Activated T-cell treated with anti-CD3 and anti-CD28 coated beads for 48 hours (primary cell): ENCODE results near the gene CRY2.

Experiments
- DNase-seq: peaks from one replicate; pipeline ENCODE4 v3.0.0-alpha.2; 2020; ENCODE audit warnings: low read depth

The CRY2 gene

DNA sequence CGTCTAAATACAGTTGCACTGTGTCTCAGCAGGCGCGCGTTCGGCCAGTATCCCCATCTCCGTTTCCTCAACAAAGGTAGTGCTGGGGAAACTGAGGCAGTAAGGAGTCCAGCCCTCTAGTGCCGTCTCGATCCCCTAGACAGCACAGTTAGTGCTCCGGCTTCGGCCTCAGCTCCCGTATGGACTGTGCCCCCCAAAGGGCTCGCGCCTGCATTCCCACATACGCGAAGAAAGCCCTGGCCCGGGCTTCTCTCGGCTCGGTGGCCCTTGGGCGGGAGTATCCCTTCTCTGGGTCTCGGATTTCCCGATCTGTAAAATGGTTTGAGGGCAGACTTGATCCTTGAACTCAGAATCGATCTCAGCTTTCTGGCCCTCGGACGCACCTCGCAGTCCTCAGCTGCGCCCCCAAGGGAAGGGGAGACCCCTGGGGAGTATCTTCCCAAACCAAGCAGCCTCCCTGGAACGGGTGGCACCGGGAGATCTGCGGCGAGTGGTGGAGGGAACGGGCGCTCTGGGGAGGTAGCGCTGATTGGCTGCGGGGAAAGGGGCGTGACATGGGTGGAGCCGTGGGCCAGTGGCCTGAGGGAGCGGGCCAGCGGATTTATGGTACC, 71.2 kb downstream of the CRY2 start:
- DNase-seq: peak; percentile 59

DNA sequence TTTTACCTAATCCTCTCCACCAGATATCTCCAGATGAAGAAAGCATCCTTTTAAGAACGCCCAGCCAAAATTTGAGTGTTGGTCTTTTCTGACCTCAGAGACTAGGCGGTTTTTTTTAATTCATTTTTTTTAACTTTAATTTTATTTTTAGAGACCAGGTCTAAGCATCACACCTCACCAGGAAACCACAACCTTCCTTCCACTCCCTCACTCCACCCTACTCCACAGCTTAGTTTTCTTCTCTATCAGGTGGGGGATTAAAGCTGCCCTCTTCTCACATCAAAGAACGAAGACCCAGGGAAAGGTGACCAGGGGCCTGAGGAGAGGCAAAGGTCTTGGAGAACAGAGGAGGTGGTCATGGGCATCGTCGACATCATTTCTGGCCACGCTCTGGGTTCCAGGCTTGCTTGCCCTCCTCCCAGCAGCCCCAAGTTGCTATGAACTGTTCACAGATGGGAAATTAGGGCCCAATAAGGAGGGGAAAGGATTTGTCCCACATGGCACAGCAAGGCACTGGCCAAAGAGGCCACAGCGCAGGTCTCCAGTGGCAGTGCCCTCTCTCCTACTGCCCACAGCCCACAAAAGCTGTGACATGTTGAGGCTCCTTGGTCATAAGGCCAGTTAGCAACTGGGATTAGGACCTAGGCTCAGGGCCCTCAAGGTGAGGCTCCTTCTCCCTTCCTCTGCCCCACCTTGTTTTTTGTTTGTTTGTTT, 71.8 kb downstream of the CRY2 start:
- no peak for DNase-seq

GRCh38 chr11:45919806-45920530, 72.7 kb downstream of the CRY2 start:
- DNase-seq: no peak

DNA sequence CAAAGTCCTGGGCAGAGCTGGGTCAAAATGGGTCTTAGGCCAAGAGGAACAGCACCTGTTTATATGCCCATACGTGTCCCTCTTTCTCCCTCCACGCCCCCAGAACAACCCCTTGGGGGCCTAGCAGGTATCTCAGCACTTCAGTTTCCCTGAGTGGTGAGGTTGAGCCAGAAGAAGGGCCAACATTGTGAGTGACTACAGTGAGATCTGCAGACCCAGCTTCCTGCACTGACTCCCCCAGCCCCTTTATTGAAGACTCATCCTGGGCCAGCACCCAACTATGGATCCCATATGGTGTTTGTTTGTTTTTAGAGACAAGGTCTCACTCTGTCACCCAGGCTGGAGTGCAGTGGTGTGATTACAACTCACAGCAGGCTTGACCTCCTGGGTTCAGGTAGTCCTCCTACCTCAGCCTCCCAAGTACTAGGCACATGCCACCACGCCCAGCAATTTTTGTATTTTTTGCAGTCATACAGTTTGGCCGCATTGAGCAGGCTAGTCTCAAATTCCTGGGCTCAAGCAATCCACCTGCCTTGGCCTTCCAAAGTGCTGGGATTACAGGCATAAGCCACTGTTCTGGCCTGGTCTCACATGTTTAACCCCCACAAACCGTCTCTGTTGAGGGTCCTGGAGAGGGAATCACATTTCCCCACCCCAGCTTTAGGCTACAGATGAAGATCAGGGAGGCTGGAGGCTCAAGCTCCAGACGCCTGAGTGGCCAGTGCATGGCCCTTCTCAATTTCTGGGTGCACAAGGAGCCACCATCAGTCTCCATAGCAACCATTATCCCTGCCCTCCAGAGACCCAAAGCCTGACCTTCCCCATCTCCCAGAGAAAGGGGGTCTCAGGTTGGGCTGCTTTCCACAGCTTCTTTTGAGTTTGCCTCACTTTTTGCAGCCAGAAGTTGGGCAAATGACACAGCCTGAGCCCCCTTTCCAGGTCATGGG, 73.5 kb downstream of the CRY2 start:
- DNase-seq: no peak

DNA sequence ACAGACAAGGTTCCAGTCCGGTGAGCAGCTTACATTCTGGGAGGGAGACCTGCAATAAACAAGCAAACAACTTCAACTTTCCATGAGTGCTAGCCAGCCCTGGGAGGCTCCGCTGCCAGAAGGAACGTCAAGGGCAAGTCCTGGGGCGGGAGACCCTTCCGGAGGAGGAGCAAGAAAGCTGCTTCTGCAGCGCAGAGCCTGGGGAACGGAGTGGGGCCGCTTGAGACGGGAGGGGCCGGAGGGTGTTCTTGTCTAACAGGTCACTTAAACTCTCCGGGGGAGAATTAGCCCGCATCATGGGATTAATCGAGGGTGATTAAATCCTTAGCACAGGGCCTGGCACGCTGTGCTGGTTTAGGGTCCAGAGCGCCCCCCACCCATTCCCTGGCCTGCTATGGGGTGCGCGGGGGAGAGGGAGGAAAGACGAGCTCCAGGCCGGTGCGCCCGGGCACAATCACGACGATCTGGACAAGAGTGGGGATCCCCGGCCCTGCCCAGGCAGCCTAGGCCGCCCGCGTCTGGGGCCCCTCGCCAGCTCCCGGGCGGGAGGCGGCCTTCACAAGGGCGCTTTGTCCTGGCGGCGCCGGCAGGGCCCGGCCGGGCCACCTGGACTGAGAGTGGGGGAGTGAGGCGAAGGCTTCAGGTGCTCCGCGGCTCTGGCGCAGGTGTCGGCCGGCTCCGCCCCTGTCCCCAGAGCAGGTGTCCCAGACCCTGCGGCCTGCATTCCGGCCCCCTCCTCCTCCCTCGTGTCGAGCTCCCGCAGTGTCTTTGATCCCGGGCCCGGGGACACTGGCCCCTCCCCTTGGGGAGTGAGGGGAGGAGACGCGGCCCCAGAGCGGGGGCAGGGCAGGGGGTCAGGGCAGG, 74.5 kb downstream of the CRY2 start:
- no peak for DNase-seq

GRCh38 chr11:45922425-45923082, 75.3 kb downstream of the CRY2 start, which contains the start of gene LARGE2:
Gene LARGE2 (plus strand): TSS chr11:45922656. CDS start chr11:45922883, 227 bp downstream.
- no peak for DNase-seq

- DNase-seq: no peak
Observed at GRCh38 chr11:45924036-45924915, 77.0 kb downstream of the CRY2 start.

DNA sequence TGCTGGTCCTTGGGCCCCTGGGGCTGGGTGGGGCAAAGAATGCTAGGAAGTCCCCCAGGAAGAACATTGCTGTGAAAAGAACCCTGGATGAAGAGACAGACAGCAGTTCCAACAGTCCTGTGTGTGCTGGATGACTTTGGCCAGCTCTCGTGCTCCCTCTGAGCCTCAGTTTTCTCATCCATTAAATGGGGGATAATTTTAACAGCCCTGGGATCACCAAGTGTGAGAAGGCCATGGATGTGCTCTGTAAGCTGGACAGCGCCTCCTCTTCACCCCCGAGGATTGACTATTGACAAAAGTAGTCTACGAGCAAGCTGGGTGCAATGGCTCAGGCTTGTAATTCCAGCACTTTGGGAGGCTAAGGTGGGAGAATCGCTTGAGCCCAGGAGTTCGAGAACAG, 77.7 kb downstream of the CRY2 start:
- DNase-seq: no peak

DNA sequence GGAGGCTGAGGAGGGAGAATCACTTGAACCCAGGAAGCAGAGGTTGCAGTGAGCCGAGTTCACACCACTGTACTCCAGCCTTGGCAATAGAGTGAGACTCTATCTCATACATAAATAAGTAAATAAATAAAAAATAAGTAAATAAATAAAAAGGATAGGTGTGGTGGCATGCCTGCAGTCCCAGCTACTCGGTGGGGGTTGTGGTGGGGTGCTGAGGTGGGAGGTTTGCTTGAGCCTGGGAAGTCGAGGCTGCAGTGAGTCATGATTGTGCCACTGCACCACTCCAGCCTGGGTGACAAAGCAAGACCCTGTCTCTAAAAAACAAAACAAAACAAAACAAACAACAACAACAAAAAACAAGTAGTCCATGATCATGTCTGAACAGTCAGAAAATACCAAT, 78.3 kb downstream of the CRY2 start:
- no peak for DNase-seq

DNA sequence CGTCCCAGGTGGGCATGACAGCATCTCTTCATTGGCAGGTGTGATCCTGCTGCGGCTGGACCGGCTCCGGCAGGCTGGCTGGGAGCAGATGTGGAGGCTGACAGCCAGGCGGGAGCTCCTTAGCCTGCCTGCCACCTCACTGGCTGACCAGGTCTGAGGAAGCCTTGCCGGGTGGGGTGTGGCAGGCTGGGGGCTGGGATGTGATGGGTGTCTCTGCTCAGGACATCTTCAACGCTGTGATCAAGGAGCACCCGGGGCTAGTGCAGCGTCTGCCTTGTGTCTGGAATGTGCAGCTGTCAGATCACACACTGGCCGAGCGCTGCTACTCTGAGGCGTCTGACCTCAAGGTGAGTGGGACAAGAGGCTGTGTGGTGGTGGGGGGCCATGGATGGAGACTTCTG, 78.7 kb downstream of the CRY2 start:
- no peak for DNase-seq

DNA sequence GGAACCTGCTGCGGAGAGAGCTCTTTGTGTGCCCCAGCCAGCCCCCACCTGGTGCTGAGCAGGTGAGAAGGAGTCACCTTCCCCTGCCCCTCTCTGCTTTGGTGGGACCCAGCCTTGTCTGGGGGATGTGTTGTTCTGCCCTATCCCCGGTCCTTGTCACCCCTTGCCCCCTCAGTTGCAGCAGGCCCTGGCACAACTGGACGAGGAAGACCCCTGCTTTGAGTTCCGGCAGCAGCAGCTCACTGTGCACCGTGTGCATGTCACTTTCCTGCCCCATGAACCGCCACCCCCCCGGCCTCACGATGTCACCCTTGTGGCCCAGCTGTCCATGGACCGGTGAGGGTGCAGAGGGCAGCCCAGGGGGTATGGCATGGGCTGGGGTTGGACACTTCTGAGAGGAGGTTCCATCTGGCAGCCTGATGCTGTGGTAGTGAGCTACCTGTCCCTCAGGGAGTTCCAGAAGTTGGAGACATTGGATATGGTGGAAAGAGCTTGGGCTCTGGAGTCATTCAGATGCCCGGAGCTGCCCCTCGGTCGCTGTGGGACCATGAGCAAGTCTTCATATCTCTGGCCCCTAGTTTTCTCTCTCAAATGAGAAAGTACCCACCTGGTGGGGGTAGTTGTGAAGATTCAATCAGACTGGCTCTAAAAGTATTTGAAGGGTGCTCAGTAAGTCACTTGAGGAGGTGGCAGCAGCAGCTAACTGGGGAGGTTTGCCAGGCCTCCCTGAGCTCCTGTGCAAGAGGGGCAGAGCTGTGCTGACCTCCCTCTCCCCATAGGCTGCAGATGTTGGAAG, 79.5 kb downstream of the CRY2 start:
- no peak for DNase-seq

DNA sequence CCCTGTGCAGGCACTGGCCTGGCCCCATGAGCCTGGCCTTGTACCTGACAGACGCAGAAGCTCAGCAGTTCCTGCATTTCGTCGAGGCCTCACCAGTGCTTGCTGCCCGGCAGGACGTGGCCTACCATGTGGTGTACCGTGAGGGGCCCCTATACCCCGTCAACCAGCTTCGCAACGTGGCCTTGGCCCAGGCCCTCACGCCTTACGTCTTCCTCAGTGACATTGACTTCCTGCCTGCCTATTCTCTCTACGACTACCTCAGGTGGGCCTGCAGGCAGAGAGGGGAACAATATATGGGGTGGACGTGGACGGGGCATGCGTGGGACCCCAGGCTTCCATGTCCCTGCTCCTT, 80.0 kb downstream of the CRY2 start:
- no peak for DNase-seq

- no peak for DNase-seq
Observed at GRCh38 chr11:45927684-45928413, 80.6 kb downstream of the CRY2 start.

- DNase-seq: no peak
Observed at GRCh38 chr11:45928535-45929215, 81.4 kb downstream of the CRY2 start.

DNA sequence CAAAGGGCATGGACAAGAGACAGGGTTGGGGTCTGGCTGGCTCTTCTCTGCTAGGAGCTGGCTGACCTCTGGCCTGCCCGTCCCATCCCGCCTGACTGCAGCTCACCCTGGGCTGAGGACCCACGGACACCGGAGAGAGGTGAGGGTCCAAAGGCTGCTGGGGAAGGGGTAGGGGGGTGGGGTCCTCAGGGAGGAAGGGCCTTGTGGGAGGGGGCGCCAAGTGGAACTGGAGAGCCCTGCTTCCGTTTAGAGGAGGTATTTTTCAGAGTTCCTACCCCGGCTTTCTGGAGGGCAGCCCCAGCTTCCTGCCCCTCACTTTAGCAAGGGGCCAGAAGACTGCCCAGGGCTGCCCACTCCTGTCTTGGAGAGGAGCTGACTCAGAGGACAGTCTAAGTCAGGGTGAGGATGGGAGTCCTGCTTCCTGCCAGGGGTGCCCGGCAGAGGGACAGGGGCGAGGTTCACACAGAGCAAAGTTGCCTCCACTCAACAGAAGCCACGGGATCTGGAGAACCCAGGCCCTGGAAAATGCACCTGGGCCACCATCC, 82.3 kb downstream of the CRY2 start:
- DNase-seq: no peak

DNA sequence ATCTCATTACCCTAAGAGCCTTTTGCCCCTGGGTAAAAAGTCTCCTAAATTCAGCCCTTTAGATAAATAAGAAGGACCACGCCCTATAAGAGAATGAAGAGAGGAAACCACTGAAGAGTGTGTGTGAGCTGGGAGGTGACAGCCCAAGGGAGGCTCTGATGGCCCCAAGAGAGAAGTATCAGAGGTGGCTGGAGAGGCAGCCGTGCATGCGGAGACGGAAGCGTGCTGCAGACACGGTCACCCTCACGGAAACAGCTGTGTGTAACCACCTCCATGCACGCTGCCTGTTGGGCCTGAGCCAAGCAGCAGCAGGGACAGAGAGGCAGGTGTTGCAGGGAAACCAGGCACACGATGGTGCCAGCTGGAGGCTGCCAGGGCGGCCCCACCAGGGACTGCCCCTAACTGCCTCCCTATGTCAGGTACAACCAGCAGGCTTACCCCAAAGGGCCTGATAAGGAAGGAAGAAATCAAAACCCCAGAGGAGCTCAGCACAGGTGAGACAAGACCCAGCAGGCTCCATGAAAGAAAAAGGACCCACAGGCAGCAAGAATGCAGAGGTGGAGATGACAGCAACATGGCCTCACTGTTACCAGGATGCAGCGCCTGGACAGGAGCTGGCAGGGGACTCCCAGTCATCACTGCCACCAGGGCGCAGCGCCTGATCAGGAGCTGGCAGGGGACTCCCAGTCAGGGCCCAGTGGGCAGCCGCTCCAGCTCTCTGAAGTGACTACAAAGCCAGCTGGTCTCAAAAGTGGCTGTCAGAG, 82.9 kb downstream of the CRY2 start:
- DNase-seq: no peak
